Astrocyte of the spinal cord (primary cell): Measurements from ENCODE around the gene BMX.

ENCODE experiments used
- DNase-seq: peaks from one replicate; pipeline ENCODE4 v3.0.0; 2011; ENCODE audit warnings: low read depth, low spot score
- H3K4me3 ChIP-seq: 2 replicates; pipeline ENCODE4 v1.5.1; 2011; ENCODE audit warnings: low read depth, mild to moderate bottlenecking, low read length, moderate library complexity
- in situ Hi-C: cut with HindIII; loops from 2 replicates; pipeline ENCODE4 v1.10.0; 2017; ENCODE audit warnings: low sequenced_read_pairs
- TF ChIP-seq, protein P1 (sequence below): IDR thresholded peaks from 2 replicates; pipeline ENCODE4 v1.5.1; 2012; ENCODE audit warnings: low read depth, mild to moderate bottlenecking, low read length, inconsistent platforms

BMX gene

DNA sequence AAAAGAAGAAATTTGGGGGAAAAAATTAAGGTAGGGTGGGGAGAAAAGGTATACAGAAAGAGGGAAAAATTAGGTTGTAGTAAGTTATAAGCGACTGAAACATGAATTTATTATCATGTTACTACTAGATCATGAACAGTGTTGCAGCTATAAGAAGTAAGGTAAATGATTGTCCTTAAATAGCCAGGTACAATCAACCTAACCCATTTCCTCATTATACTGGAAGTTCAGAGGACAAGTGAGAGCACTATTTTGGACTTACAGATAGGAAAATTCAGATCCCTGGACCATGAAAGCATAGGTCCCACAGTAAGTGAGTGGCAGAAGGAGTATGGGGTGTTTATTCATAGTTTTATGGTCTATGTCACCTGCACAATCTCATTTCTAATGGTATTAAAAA is 31.0 kb upstream of the BMX start:
- DNase-seq: no peak
- in situ Hi-C loops: no loop called here
- TF ChIP-seq, protein P1, sequence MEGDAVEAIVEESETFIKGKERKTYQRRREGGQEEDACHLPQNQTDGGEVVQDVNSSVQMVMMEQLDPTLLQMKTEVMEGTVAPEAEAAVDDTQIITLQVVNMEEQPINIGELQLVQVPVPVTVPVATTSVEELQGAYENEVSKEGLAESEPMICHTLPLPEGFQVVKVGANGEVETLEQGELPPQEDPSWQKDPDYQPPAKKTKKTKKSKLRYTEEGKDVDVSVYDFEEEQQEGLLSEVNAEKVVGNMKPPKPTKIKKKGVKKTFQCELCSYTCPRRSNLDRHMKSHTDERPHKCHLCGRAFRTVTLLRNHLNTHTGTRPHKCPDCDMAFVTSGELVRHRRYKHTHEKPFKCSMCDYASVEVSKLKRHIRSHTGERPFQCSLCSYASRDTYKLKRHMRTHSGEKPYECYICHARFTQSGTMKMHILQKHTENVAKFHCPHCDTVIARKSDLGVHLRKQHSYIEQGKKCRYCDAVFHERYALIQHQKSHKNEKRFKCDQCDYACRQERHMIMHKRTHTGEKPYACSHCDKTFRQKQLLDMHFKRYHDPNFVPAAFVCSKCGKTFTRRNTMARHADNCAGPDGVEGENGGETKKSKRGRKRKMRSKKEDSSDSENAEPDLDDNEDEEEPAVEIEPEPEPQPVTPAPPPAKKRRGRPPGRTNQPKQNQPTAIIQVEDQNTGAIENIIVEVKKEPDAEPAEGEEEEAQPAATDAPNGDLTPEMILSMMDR: no peak
- H3K4me3 ChIP-seq: no peak overlapping the region

DNA sequence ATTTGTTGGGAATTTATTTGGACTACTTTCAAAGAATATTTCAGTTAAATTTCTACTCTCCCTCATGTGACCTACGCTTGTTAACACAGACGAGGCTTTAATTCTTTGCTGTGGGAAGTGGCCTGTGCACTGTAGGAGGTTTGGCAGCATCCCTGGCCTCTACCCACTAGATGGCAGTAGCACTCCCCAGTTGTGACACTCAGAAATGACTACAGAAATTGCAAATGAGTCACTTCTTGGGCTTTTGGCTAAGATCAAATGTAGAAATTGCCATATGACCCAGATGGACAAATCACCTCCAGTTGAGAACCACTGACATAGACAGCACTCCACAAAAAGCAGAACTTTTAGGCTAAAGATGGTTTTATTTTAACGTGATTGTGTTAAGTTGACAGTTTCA is 29.6 kb upstream of the BMX start:
- DNase-seq: peak; percentile 44
- in situ Hi-C loops: no loop called here
- TF ChIP-seq, protein P1: peak; percentile 92
- H3K4me3 ChIP-seq: no peak overlapping the region

DNA sequence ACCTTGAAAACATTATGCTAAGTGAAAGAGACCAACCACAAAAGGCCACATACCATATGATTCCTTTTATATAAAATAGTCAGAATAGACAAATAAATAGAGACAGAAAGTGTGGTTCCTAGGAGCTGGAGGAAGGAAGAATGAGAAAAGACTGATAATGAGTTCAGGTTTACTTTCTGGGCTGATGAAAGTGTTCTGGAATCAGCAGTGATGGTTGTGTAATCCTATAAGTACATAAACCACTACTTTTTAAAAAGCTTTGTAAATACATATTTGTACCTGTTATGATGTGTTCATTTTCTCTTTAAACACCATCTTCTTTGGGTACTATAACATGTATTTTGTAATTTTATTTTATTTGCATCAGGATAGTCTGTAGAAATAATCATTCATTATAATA is 28.1 kb upstream of the BMX start:
- no peak overlapping the region for H3K4me3 ChIP-seq
- TF ChIP-seq, protein P1: no peak
- in situ Hi-C loops: no loop called here
- no peak for DNase-seq

DNA sequence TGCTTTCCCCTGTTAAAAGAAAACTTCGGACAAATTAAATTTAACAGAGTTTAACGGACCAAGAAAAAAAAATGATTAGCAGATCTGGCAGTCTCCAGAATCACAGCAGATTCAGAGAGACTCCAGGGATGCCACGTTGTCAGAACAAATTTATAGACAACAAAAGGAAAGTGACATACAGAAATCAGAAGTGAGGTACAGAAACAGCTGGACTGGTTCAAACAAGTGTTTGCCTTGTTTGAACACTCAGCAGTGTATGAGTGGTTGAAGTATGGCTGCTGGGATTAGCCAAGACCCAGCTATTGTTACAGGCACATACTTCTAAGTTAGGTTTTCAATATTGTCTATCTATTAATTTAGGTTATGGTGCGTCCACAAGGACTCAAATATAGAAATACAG is 26.6 kb upstream of the BMX start:
- in situ Hi-C loops: no loop called here
- TF ChIP-seq, protein P1: no peak
- no peak for DNase-seq
- H3K4me3 ChIP-seq: no peak overlapping the region

DNA sequence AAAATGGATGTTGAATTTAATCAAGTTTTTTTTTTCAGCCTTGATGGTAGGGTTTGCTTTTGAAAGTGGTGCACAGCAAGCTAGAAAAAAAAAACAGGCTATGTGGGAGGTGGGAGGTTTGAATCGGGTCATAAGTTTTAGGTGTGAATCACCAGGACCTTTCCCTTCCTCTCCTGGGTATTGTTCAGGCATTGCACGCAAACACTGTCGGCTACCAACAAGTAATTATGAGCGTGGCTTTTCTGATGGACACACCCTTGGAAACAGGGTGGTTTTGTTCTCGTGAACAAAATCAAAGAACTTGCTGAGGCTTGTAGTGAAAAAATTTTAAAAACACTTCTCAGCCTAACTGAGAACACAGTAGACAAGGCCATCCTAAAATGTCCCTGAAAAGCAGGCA is 25.6 kb upstream of the BMX start:
- in situ Hi-C loops: no loop called here
- no peak overlapping the region for H3K4me3 ChIP-seq
- TF ChIP-seq, protein P1: no peak
- no peak for DNase-seq

DNA sequence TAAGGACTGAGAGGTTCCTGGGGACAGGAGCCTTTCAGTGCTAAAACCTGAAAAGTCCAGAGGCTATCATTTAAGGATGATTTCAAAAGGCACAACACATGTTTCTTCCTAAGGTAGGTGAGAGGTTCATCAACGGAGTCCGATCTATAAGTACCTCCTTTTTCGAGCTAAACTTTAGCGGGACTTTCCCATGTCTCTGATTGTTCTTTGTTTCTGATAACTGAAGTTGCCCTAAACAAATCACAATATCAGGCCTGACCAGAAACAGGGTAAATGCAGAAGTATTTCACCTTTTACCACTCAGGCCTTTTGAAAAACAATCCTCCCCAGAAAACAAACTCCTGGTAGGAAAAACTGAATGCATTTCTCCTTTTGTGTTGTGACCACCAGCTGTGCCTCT is 25.1 kb upstream of the BMX start:
- H3K4me3 ChIP-seq: no peak overlapping the region
- DNase-seq: no peak
- in situ Hi-C loops: no loop called here
- TF ChIP-seq, protein P1: no peak

DNA sequence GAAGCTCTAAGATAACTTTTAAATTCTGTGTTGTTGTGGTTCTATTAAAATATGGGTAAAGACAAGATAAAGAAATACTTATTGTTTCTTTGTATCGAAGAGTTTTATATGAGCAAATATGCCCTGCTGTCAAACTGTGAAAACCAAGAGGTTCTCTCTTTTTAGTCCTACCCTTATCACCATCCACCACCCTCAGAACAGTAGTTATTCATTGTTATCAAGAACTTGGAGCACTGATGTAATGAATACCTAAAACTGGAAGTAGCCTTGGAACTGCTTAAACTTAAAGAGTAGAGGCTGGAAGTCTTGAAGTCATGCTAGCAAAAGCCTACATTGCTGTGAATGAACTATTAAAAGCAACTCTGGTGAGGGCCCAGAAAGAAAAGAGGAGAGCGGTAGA is 16.7 kb upstream of the BMX start:
- in situ Hi-C loops: no loop called here
- no peak overlapping the region for H3K4me3 ChIP-seq
- TF ChIP-seq, protein P1: no peak
- no peak for DNase-seq
